Neural crest cell (in vitro differentiated cells): Measurements from ENCODE around the gene IPCEF1. TPM values are rescaled to one million over a fixed set of nuclear protein-coding genes. Genes with fewer than 3 reads are reported as not detected.
A peak's percentile ranks its signal among the peaks of the same experiment; 100 is the strongest.

Source experiments
- DNase-seq: peaks from one replicate; pipeline ENCODE4 v3.0.0; 2021; ENCODE audit warnings: low read depth, mixed read lengths, low spot score
- H3K27ac Mint-ChIP-seq: one replicate; pipeline ENCODE4 v1.8.0; 2021; ENCODE audit warnings: mild to moderate bottlenecking, mixed read lengths; ENCODE audit not compliant: unreplicated experiment
- H3K27me3 Mint-ChIP-seq: 2 replicates; pipeline ENCODE4 v1.8.0; 2021; ENCODE audit warnings: low read depth, mild to moderate bottlenecking, mixed read lengths
- H3K36me3 Mint-ChIP-seq: 2 replicates; pipeline ENCODE4 v1.8.0; 2021; ENCODE audit warnings: low read depth, mild to moderate bottlenecking, mixed read lengths
- H3K4me1 Mint-ChIP-seq: 2 replicates; pipeline ENCODE4 v1.8.0; 2021; ENCODE audit warnings: mixed read lengths
- H3K4me3 Mint-ChIP-seq: one replicate; pipeline ENCODE4 v1.8.0; 2021; ENCODE audit warnings: mild to moderate bottlenecking, mixed read lengths
- H3K9me3 Mint-ChIP-seq: 2 replicates; pipeline ENCODE4 v1.8.0; 2021; ENCODE audit warnings: mixed read lengths
- CTCF ChIP-seq: fragments of 200-600 bp; sonication (generic); conservative IDR thresholded peaks from 2 replicates; pipeline ENCODE4 v1.5.0; 2021; ENCODE audit warnings: antibody characterized with exemption, mild to moderate bottlenecking
- total RNA-seq: library from RNA; stranded (reverse); gene quantifications from 2 replicates; pipeline ENCODE4 v1.2.1, GENCODE V29; 2021

IPCEF1 gene
- total RNA-seq, 1 donor from 2014 or later = 0.28 TPM

GRCh38 chr6:154140743-154141142, 215.9 kb downstream of the IPCEF1 start:
- no peaks in the 10 kb centered on the region for H3K9me3 Mint-ChIP-seq
- no peak for DNase-seq
- no peaks in the 10 kb centered on the region for H3K36me3 Mint-ChIP-seq
- no peak overlapping the region for H3K27ac Mint-ChIP-seq
- peaks cover 12% of the 10 kb centered on the region for H3K4me1 Mint-ChIP-seq
- H3K4me3 Mint-ChIP-seq = no peak overlapping the region
- H3K27me3 Mint-ChIP-seq = no peaks in the 10 kb centered on the region
- TF ChIP-seq CTCF = no peak

GRCh38 chr6:154139892-154140291, 216.7 kb downstream of the IPCEF1 start:
- peaks cover 12% of the 10 kb centered on the region for H3K4me1 Mint-ChIP-seq
- H3K9me3 Mint-ChIP-seq = no peaks in the 10 kb centered on the region
- no peaks in the 10 kb centered on the region for H3K27me3 Mint-ChIP-seq
- H3K4me3 Mint-ChIP-seq = no peak overlapping the region
- no peak for DNase-seq
- TF ChIP-seq CTCF = no peak
- no peaks in the 10 kb centered on the region for H3K36me3 Mint-ChIP-seq
- peak overlapping the region; percentile 60 for H3K27ac Mint-ChIP-seq

GRCh38 chr6:154138793-154139192, 217.8 kb downstream of the IPCEF1 start:
- Mint-ChIP-seq H3K27ac (peak overlapping the region; percentile 72), H3K27me3 (no peaks in the 10 kb centered on the region), H3K4me3 (no peak overlapping the region), H3K9me3 (no peaks in the 10 kb centered on the region), H3K4me1 (peaks cover 12% of the 10 kb centered on the region), H3K36me3 (no peaks in the 10 kb centered on the region)
- no peak for DNase-seq
- TF ChIP-seq CTCF = no peak

GRCh38 chr6:154134471-154135147, 222.0 kb downstream of the IPCEF1 start:
- no peaks in the 10 kb centered on the region for H3K9me3 Mint-ChIP-seq
- H3K4me1 Mint-ChIP-seq = peaks cover 19% of the 10 kb centered on the region
- no peak for DNase-seq
- H3K4me3 Mint-ChIP-seq = no peak overlapping the region
- TF ChIP-seq CTCF = no peak
- no peaks in the 10 kb centered on the region for H3K27me3 Mint-ChIP-seq
- H3K27ac Mint-ChIP-seq = no peak overlapping the region
- no peaks in the 10 kb centered on the region for H3K36me3 Mint-ChIP-seq

GRCh38 chr6:154127657-154128056, 228.9 kb downstream of the IPCEF1 start:
- peaks cover 2% of the 10 kb centered on the region for H3K9me3 Mint-ChIP-seq
- DNase-seq = no peak
- H3K4me1 Mint-ChIP-seq = peaks cover 56% of the 10 kb centered on the region
- TF ChIP-seq CTCF = no peak
- H3K4me3 Mint-ChIP-seq = no peak overlapping the region
- H3K36me3 Mint-ChIP-seq = no peaks in the 10 kb centered on the region
- H3K27me3 Mint-ChIP-seq = no peaks in the 10 kb centered on the region
- no peak overlapping the region for H3K27ac Mint-ChIP-seq
